SH-SY5Y (cell line): Measurements from ENCODE around the gene RPL36.

Experiments used
- GATA2 ChIP-seq: IDR thresholded peaks from 2 replicates; pipeline ENCODE4 v1.6.1; 2011; ENCODE audit warnings: mild to moderate bottlenecking, low read depth, low read length
- GATA3 ChIP-seq: IDR thresholded peaks from 2 replicates; pipeline ENCODE4 v1.6.1; 2011; ENCODE audit warnings: low read depth, mild to moderate bottlenecking, low read length, moderate library complexity

DNA sequence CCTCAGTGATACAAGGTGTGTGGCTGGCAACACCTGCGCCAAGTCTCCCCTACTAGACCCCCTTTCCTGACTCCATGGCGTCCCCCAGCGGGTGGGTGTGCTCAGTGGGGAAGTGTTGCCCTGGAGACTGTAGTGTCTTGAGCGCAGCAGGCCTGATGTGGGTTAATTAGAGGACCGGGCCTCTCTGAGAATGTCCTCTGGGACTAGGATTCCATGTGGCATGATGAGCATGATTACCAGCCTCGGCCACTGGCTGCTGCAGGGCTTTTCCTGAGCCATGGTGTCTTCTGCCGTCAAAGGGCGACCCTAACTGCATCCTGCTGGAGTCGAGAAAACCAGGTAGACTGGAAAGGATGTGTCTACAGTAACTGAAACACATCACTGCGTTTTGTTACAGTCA is 37.8 kb upstream of the RPL36 start:
- TF ChIP-seq GATA3 = no peak
- TF ChIP-seq GATA2 = no peak
